Measurements from ENCODE around the gene PDCD1.
"Not testable (repeated sequence)": the region's sequence is repeated elsewhere in the genome, so short reads cannot be mapped to it uniquely, and the experiment has no call there.

PDCD1 gene

DNA sequence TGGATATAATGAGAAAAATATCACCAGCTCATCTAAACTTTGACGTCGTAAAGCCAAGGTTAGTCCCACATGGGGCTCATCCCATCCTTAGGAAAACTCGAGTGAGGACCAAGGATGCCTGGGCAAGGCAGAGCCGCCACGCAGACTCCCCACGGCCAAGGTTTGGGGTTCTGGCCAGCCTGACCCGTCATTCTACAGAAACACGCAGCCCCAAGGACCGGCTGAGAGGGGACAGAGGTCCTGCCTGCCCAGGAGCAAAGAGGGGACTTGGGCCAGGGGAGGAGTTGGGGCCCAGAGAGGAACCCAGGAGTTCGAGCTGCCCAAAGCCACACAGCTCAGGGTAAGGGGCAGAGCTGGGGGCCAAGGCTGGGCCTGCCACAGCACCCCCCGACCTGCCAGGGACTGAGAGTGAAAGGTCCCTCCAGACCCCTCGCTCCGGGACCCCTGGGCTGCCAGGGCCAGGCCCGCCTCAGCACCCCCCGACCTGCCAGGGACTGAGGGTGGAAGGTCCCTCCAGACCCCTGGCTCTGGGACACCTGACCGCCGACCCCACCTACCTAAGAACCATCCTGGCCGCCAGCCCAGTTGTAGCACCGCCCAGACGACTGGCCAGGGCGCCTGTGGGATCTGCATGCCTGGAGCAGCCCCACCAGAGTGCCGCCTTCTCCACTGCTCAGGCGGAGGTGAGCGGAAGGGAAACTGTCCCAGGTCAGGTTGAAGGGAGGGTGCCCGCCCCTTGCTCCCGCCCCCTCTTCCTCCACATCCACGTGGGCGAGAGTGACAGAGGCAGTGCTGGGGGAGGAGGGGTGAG is at the start of gene PDCD1:
TSS of gene PDCD1 (minus strand) at position 689 of the 811 bp plus-strand sequence. CDS start at position 633, 56 bp downstream.
- TF ChIP-seq, protein P1, sequence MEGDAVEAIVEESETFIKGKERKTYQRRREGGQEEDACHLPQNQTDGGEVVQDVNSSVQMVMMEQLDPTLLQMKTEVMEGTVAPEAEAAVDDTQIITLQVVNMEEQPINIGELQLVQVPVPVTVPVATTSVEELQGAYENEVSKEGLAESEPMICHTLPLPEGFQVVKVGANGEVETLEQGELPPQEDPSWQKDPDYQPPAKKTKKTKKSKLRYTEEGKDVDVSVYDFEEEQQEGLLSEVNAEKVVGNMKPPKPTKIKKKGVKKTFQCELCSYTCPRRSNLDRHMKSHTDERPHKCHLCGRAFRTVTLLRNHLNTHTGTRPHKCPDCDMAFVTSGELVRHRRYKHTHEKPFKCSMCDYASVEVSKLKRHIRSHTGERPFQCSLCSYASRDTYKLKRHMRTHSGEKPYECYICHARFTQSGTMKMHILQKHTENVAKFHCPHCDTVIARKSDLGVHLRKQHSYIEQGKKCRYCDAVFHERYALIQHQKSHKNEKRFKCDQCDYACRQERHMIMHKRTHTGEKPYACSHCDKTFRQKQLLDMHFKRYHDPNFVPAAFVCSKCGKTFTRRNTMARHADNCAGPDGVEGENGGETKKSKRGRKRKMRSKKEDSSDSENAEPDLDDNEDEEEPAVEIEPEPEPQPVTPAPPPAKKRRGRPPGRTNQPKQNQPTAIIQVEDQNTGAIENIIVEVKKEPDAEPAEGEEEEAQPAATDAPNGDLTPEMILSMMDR (IDR thresholded peaks at IDR 0.05; ENCODE audit: low read depth, low read length): no peak
- DNase-seq (ENCODE audit: extremely low read depth, low read depth): no peak

DNA sequence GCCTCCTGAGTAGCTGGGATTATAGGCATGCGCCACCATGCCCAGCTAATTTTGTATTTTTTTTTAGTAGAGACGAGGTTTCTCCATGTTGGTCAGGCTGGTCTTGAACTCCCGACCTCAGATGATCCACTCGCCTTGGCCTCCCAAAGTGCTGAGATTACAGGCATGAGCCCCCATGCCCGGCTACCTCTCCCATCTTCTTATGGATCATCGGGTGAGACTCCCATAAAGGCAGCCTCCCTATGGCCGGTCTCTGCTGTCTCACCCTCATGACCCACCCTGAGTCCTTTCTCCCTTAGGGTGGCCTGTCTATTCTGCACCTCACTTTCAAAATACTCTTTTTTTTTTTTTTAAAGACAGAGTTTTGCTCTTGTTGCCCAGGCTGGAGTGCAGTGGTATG is 49.1 kb upstream of the PDCD1 start:
- not testable (repeated sequence) for DNase-seq (ENCODE audit: extremely low read depth, low read depth)

DNA sequence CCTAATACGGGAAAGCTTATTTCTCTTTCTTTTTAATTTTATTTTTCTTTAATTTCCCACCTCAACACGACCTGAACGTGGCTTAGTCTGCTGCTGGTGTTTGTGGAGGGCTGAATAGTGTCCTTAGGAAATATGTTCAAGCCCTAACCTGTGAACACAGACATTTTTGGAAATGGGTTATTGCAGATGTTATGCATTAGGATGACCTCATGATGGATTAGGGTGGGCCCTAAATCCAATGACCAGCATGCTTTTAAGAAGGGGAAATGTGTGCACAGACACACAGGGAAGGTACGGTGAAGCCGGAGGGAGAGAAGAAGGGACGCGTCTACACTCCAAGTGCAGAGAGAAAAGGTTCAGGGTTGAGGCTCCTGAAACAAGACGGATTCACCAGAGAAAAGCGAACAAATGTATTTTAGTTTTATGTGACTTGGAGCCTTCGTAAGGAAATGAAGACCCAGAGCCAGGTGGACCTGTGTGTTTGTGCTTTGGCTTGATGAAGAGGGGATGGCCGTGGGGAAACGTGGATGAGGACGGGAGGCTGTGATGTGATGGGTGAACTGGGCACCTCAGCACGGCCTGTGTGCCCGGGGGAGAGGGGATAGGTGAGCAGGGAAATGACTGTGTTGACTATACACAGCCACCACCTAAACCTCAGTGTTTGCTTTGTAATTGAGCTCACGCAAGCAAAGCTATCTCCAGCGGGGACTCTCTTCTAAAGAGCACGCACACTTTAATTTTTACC is 48.3 kb upstream of the PDCD1 start:
- TF ChIP-seq, protein P1 (IDR thresholded peaks at IDR 0.05; ENCODE audit: low read depth, low read length): no peak
- DNase-seq (ENCODE audit: extremely low read depth, low read depth): no peak

DNA sequence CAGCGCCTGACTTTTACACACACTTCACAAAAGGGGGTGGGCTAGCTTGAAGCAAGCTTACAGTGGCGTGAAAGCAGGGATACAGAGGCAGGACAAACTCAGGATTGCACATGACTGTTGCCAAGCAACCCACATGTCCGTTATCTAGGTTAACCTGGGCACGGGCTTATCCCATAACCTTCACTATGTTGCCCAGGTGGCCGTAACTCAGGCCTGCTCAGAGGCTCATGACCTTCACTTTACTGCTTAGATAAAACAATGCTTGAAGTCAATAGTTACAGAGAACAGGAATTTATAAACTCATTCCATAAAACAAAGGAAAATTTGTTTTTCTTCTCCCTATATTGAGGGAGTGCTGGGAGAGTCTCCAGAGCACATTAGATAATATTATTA is 47.7 kb upstream of the PDCD1 start:
- DNase-seq (ENCODE audit: extremely low read depth, low read depth): not testable (repeated sequence)

DNA sequence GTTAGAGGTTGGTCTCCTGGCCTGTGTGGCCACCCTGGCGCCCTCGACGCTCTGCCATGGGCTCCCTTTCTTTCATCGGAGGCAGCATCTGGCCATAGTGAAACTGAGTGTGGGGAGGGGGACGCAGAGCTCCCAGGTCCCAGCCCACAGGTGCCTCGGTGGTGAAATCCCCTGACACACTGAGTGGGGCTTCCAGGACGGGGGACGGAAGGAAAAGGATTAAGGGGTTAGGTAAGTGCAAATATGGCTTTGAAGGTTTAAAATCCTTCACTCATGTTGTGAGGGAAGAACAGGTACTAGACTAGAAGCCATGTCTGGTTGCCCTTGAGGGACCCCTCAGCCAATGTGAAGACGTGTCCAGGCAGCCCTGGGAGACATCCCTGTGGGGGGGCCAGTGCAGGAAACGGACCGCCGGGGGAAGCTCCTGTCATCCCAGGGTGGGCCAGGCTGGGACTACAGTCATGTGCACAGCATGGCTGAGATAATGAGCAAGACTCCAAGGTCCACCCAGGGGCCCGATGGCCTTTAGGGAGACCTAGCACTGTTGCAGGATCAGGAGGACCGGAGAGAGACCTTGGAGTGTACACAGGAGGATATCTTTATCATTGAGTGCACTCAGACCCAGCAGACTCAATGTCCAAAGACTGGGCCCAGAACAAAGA is 47.2 kb upstream of the PDCD1 start:
- TF ChIP-seq, protein P1 (IDR thresholded peaks at IDR 0.05; ENCODE audit: low read depth, low read length): no peak
- DNase-seq (ENCODE audit: extremely low read depth, low read depth): no peak

DNA sequence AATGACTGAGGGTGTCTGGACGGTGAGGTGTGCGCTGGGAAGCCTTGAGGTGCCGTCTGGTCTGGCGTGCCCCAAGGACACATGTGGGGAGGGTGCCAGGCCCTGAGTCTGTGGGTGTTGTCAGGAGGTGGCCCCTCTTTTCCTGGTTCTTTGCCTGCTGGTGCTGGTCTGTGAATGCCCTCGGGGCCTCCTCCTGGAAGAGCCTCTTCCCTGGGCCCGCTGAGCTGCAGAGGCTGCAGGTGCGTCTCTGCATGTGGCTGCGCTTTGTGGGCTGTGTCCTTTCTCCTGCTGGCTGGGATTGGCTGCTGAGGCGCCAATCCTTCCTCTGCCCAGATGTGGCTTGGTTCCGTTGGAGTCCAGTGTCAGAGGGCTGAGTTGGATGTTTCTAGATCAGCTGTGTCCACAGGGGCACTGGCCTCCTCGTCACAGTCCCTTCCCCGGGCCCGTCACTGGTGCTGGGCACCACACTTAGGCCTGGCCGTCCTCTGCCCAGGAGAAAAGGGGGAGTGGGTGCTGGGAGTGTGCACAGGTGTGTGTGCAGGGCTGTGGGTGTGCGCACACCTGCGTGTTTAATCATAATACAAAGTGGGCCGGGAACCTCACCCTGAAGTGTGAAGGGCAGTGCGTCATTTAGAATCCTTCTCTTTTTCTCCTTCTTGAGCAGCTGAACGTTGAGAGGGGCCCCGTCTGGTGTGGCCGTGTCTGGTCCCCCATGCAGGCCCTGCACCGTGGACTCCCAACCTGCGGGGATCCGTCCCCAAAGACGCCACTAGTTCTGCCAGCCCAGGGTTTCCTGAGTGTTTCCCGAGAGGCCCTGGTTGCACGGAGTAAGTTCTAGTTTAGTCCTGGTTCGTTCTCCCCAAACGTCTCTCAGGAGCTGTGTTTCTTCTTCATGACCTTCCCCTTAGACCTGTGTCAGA is 46.4 kb upstream of the PDCD1 start:
- no peak for DNase-seq (ENCODE audit: extremely low read depth, low read depth)

DNA sequence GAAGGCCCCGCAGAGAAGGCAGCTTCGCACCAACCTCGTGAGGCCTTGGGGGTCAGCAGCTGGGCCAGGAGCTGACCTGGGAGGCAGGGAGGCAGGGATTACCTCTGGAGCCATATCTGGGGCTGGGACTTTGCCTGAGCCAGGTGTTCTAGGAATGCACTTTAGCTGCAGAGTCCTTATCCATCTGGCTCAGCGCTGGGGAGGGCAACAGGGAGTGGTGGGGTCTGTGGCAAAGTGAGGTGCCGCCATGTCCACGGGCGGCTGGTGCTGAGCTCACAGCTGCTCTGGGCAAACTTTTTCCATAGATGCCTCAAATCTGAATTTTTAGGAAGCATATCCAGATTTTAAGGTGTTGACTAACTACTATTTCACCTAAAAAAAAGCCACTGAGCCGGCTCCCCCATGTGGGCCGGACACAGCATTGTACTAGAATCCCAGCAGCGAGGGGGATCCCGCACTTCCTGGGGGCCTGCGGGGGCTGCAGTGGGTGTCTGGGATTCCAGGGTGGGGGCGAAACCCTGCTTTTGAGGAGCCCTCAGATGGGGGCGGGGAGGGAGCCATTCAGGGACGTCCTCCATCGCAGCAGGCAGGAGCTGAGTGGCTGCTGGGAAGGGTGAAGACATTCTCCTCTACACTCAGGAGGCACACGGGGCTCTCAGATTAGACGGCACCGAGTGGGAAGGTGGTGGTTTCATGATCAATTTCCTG is 45.5 kb upstream of the PDCD1 start:
- TF ChIP-seq, protein P1 (IDR thresholded peaks at IDR 0.05; ENCODE audit: low read depth, low read length): no peak

More for the DNA sequence above, 46.4 kb upstream of the PDCD1 start:
- TF ChIP-seq, protein P1 (IDR thresholded peaks at IDR 0.05; ENCODE audit: low read depth, low read length): no peak

More for the DNA sequence above, 45.5 kb upstream of the PDCD1 start:
- DNase-seq (ENCODE audit: extremely low read depth, low read depth): no peak

All from AG09319 (cell line).